ENCODE data around the gene NCF4. TPM values are rescaled to one million over a fixed set of nuclear protein-coding genes. Genes with fewer than 3 reads are reported as not detected.

NCF4 gene
- total and polyA plus RNA-seq, 9 of the 15 experiments (the other 6 are each of a cell fraction or from before 2014, with no cell fraction given) = 0.04 to 0.95 (median 0.33) TPM

DNA sequence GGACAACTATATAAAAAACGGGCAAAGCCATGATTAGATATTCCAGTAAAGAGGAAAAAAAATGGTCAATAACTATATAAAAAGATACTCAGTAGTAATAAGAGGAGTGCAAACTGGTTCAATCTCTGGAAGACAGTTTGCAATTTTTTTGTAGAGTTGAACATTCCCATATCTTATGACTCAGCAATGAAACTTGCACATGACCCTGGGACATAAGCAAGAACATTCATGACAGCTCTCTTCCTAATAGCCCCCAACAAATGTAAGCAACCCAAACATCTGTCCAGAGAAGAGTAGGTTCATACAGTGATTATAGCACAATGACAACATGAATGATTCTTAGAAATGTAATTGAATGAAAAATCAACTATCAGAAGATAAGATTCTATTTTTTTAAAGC lies 30.8 kb downstream of the NCF4 start:
- DNase-seq (ENCODE audit: extremely low read depth in 1 of 4, low spot score in 3 of 4) = no peak
- Histone ChIP-seq H3K9me1 (ENCODE audit: control insufficient read depth, insufficient read depth, low read length) (no peaks in the 10 kb centered on the region), H3K27me3 (ENCODE audit: control insufficient read depth in 2 of 2, insufficient read depth in 2 of 2, low read length in 2 of 2) (peaks cover 0 to 7% of the 10 kb centered on the region in 2 experiments; a peak in 2 of 5 replicates), H3K9ac (ENCODE audit: insufficient read depth in 1 of 2, low read depth in 2 of 2, low read length in 2 of 2) (no peak overlapping the region), H3K4me3 (no peak overlapping the region), H2AFZ (ENCODE audit: low read depth, low read length) (no peak overlapping the region), H3K79me2 (ENCODE audit: control insufficient read depth, insufficient read depth, low read length) (no peaks in the 10 kb centered on the region), H3K27ac (ENCODE audit: extremely low read depth, low read depth, low read length) (no peak overlapping the region), H3K9me3 (replicated peaks; ENCODE audit: control insufficient read depth, insufficient read depth, low read depth, low read length) (no peaks in the 10 kb centered on the region), H3K36me3 (ENCODE audit: control insufficient read depth, insufficient read depth, low read length) (no peaks in the 10 kb centered on the region), H4K20me1 (replicated peaks; ENCODE audit: control insufficient read depth, insufficient read depth, low read length) (no peaks in the 10 kb centered on the region), H3K4me2 (ENCODE audit: insufficient read depth, low read length) (no peak overlapping the region), H3K4me1 (replicated peaks in 1 of 2; ENCODE audit: control insufficient read depth in 2 of 2, insufficient read depth in 2 of 2, low read length in 2 of 2) (peaks cover 0 to 4% of the 10 kb centered on the region in 2 experiments; a peak in 1 of 5 replicates)
- intact Hi-C loops (cut with micrococcal nuclease) = no loop called here
- ATAC-seq = no peak
- WGBS (ENCODE audit: insufficient coverage, low coverage, missing lambda C conversion rate) = 0% methylated on average over 1 of the region's 1 CpG
- ChIA-PET POLR2A (interaction anchor here (0.6 kb wide), 1 partner anchor 106 kb away, joined by 3 read pairs; no protein-coding TSS in a partner anchor), CTCF (ENCODE audit: low intra/inter-chr PET ratio) (no interaction called here)
- no peak for FAIRE-seq
- in situ Hi-C loops (cut with MboI) = no loop called here
- TF ChIP-seq MYNN (IDR thresholded peaks at IDR 0.05) (no peak), MYNN (CRISPR knock-in tag; IDR thresholded peaks at IDR 0.05) (no peak), MYC (IDR thresholded peaks at IDR 0.05; ENCODE audit: low read depth, low read length) (no peak), MYC (CRISPR knock-in tag; IDR thresholded peaks at IDR 0.05; ENCODE audit: borderline replicate concordance, low read depth) (no peak), CBX8 (IDR thresholded peaks at IDR 0.05; ENCODE audit: borderline replicate concordance, extremely low read depth, low read depth, low read length, poor library complexity, severe bottlenecking) (no peak), ZNF589 (CRISPR knock-in tag; IDR thresholded peaks at IDR 0.05; ENCODE audit: low read depth) (no peak), NR4A1 (CRISPR knock-in tag; IDR thresholded peaks at IDR 0.05) (no peak), NR4A1 (tag; IDR thresholded peaks at IDR 0.05) (no peak), MTF1 (CRISPR knock-in tag; IDR thresholded peaks at IDR 0.05; ENCODE audit: borderline replicate concordance) (no peak), BDP1 (IDR thresholded peaks at IDR 0.05; ENCODE audit: insufficient read depth, insufficient read length) (no peak), NFE2L1 (tag; IDR thresholded peaks at IDR 0.05; ENCODE audit: borderline replicate concordance, low read depth) (no peak), TSC22D4 (tag; IDR thresholded peaks at IDR 0.05) (no peak), POLR2A (conservative IDR thresholded peaks at IDR 0.05) (no peak), TCFL5 (CRISPR knock-in tag; conservative IDR thresholded peaks at IDR 0.05) (no peak), ZNF263 (CRISPR knock-in tag; IDR thresholded peaks at IDR 0.05; ENCODE audit: borderline replicate concordance) (no peak)
- TF ChIP-seq, protein P1, sequence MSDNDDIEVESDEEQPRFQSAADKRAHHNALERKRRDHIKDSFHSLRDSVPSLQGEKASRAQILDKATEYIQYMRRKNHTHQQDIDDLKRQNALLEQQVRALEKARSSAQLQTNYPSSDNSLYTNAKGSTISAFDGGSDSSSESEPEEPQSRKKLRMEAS (CRISPR knock-in tag; IDR thresholded peaks at IDR 0.05) = no peak
- no TSS peak for BruUV-seq (replicated peaks)

All from K562 (cell line).